A549 (cell line): ENCODE measurements around the gene OTOP2.

Experiments
- MYC ChIP-seq: IDR thresholded peaks from 2 replicates; pipeline ENCODE4 v1.6.1; 2012; ENCODE audit warnings: mild to moderate bottlenecking, inconsistent platforms, low read length, improper control_type of control experiment, borderline replicate concordance
- PHF8 ChIP-seq: fragments of 200-600 bp; sonication (generic); IDR thresholded peaks from 2 replicates; pipeline ENCODE4 v1.6.1; 2016; ENCODE audit warnings: low read depth, mild to moderate bottlenecking, antibody characterized with exemption, moderate library complexity, borderline replicate concordance
- POLR2A ChIP-seq: IDR thresholded peaks from 2 replicates; pipeline ENCODE4 v1.6.1; 2012; ENCODE audit warnings: mild to moderate bottlenecking, low read length
- ZSCAN20 ChIP-seq: fragments of 250-450 bp; sonication (Bioruptor Pico); IDR thresholded peaks from 2 replicates; pipeline ENCODE4 v1.8.0; 2022; ENCODE audit warnings: mild to moderate bottlenecking, moderate library complexity
- TF ChIP-seq, protein P1 (sequence below): fragments of >200 bp; sonication (Bioruptor Twin); formaldehyde crosslinking; IDR thresholded peaks from 3 replicates; pipeline ENCODE4 v1.5.1; 2016
- TF ChIP-seq, protein P2 (sequence below): fragments of >200 bp; sonication (Bioruptor Twin); formaldehyde crosslinking; IDR thresholded peaks from 3 replicates; pipeline ENCODE4 v1.6.1; 2016

DNA sequence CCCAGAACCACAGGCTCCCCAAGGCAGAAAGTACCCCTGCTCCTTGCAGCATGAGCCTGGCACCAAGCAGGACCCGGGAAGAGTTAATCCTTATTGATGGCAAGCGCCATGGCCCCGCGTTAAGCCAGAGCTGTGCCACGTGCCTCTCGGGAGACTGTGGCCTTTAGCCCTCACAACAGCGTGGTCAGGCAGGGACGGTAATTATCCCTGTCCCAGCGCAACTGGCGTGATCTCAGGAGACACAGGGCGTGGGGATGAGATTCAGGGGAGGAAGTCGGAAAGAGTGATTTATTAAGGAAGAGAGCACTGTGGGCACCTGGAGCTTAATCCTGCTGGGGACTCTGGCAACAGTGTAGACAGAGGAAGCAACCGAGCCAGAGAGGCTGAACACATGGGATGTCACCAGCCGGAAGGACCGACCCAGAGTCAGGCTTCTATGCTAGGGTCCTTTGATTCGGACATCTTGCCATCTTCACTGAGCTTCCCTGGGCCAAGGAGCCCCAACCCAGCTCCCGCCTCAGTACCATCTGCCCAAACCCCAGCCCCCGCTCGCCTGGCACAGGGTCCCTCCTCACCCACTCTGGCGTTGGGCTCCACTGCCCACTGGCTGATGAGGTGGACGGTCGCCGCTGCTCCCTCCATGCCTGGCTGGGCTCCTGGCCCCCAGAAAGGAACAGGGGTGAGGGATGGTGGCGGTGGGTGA, 28.5 kb downstream of the OTOP2 start:
- TF ChIP-seq POLR2A = no peak
- TF ChIP-seq, protein P1, sequence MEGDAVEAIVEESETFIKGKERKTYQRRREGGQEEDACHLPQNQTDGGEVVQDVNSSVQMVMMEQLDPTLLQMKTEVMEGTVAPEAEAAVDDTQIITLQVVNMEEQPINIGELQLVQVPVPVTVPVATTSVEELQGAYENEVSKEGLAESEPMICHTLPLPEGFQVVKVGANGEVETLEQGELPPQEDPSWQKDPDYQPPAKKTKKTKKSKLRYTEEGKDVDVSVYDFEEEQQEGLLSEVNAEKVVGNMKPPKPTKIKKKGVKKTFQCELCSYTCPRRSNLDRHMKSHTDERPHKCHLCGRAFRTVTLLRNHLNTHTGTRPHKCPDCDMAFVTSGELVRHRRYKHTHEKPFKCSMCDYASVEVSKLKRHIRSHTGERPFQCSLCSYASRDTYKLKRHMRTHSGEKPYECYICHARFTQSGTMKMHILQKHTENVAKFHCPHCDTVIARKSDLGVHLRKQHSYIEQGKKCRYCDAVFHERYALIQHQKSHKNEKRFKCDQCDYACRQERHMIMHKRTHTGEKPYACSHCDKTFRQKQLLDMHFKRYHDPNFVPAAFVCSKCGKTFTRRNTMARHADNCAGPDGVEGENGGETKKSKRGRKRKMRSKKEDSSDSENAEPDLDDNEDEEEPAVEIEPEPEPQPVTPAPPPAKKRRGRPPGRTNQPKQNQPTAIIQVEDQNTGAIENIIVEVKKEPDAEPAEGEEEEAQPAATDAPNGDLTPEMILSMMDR = no peak
- no peak for TF ChIP-seq PHF8
- TF ChIP-seq ZSCAN20 (CRISPR knock-in tag) = no peak
- TF ChIP-seq, protein P2, sequence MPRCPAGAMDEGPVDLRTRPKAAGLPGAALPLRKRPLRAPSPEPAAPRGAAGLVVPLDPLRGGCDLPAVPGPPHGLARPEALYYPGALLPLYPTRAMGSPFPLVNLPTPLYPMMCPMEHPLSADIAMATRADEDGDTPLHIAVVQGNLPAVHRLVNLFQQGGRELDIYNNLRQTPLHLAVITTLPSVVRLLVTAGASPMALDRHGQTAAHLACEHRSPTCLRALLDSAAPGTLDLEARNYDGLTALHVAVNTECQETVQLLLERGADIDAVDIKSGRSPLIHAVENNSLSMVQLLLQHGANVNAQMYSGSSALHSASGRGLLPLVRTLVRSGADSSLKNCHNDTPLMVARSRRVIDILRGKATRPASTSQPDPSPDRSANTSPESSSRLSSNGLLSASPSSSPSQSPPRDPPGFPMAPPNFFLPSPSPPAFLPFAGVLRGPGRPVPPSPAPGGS = no peak
- TF ChIP-seq MYC = no peak
